NK-92 (cell line): ENCODE measurements around the gene CAMK2B.

Experiments
- DNase-seq: peaks from one replicate; lab custom pipeline; 2025; ENCODE audit not compliant: unreplicated experiment; lab: John Stamatoyannopoulos, UW

Gene CAMK2B

DNA sequence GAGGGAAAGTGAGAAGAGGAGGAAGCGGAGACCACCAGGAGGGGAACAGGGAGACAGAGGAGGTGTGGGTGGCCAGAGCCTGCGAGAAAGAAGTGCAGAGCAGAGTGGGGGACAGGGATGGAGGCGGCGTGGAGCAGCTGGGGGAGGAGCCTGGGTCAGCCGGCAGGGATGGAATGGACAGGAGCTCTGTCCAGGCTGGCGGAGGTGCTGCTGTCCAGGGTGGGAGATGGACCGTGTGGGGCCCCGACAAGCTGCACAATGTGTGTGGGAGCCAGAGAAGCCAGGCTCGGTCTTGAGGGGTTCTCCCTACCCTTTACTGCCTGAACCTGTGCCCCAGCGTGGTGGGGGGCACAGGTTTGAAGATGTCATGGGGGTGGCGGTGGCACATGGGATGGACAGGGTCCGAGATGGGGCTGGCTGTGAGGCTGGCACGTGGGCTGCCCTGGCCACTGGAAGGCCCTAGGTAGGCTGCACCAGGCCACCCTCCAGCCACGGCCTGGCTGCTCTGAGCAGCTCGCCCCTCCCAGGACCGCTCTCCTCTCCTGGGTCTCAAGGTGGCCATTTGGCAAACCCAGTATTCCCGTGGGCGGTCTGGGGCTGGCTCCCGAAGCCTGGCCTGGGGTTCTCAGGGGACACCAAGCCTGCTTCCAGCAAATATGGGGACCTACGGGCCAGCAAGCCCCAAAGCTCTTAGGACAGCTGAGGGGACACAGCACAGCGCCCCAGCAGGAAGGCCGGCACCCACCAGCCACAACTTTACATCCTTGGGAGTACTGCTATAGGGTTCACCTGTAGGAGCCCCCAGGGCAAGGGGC lies 92.3 kb downstream of the CAMK2B start:
- DNase-seq, result no peak

DNA sequence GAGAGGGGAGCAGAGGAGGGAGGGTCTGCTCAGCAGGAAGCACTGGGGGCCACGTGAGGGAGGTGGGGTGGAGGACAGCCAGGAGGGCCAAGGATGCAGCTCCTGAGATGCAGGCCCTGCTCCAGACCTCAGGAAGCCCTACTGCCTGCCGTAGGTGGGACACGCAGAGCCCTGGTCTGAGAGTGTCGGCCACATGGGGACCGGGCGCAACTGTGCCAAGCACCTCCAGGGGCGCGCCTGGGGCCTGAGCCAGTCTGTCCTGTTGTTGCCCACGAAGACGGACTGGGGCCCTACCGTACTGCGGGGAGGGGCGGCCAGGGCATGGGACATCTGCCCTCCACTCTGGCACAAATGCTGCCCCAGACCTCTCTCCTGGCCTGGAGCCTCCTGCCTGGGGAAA lies 93.0 kb downstream of the CAMK2B start:
- no peak for DNase-seq

DNA sequence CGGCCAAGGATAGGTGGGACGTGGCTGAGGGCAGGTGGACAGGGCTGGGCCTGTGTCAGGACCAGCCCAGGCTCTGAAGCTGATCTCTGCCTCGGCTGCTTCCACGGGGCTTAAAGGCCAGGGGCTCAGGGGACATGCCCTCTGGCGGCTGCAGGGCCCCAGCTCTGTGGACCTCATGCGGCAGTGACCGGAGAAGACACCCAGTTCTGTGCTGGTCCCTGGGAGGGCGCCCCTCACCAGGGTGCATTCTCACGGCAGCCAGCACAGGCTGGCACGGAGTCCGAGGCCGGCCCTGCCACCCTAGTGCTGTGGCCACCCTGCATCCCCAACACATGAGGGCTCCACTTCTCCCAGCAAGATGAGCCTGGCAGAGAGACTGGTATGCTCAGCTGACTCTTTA lies 94.3 kb downstream of the CAMK2B start:
- DNase-seq, result no peak

DNA sequence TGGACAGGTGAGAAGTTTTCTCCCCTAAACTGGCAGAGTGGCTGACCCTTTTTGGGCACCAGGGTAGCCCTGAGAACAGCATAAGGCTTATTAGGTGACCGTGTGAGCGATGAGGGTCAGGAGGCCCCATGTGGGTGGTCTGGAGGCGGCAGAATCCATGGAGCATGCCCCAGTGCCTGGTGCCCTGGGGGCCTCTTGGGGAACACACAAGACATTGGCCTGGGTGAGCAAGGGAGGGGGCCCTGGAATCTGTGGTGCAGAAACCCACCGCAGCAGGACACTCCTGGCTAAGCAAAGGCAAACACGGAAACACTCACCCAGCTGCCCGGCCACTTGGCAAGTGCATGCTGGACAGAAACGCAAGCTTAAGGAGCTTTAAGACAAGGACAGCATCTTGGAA lies 95.1 kb downstream of the CAMK2B start:
- DNase-seq, result no peak

DNA sequence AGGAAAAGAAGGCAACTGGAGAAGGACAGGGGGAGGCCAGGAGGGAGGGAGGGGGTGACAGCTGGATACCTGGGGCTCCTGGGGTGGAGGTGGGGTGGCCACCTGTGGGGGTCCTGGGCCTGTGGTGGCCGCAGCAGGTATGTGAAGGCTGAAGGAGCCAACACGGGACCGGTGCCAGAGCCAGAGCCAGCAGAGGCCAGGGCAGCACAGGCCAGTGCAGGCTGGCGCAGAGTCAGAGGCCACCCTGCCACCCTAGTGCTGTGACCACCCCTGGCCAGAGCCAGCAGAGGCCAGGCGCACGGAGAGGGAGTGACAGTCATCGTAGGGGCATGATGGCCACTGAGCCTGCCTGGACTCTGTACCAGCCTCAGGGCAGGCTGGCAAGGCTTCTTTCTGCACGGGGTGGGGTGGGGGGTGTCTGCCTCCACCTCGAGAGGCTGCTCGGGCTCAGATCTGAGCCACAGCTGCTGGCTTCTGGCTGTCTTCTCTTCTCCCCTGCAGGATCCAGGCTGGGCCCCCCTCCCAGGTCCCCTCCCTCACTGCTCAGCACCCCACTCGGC lies 95.8 kb downstream of the CAMK2B start:
- no peak for DNase-seq

DNA sequence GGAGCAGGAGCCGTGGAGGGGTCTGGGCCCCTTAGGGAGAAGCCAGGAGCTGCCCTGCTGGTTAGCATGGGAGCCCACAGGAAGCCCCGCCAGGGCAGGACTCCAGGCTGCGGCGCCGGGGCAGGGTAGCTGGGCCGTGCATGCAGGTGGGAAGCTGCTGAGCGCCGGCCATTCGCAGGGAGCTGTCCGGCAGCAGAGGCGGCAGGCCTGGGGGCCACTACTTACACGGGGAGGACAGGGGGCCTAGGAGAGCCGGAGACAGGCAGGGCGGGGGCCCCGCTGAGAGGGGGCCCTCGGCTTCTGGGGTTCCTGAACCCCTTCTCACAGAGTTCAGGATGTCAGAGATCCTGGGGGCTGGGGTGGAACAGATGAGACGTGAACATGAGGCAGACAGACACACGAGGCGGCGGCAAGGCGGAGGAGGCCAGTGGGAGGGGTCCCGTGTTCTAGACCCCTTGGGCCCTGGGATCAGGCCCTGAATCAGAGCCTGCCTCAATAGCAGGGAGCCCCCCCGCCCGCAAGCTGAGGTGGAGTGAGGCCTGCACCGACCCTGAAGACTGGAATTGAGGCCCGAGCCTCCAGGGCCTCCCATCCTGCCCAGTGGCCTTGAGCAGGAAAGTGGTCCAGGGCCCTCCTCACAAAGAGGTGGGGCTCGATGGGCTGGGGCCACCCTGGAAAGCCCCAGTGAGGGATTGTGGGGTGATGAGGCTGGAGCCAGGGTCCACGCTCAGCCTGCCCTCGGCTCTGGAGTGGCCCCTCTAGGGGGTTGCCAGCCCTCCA lies 96.6 kb downstream of the CAMK2B start:
- DNase-seq, result no peak

DNA sequence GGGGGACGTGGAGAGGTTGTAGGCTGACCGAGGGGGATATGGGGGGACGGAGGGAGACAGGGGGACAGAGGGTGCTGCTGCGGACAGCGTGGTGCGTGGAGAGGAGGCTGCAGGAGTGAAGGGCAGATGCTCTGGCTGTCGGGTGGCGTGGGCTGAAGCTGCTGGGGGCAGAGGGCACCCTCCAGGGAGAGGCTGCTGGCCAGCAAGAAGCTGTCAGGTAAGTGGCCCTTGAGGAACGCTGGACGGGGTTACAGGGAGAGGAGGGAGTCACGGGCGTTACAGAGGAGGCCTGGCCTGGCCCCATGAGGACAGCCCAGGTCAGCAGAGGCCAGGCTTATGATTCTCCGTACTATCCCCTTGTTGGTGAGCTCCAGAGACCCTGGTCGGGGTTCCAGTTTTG lies 97.5 kb downstream of the CAMK2B start:
- no peak for DNase-seq

DNA sequence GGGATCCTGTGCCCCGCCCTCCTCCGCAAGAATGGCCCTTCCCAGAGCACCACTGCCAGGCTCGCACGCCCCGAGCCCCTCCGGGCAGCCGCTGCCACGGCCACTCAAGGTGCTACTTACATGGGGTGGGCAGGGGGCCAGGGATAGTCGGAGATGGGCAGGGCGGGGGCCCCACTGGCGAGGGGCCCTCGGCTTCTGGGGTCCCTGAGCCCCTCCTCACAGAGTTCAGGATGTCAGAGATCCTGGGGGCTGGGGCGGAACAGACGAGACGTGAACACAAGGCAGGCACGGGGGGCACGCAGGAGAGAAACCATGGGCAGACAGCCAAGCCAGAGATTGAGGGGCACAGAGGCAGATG lies 99.0 kb downstream of the CAMK2B start:
- no peak for DNase-seq

DNA sequence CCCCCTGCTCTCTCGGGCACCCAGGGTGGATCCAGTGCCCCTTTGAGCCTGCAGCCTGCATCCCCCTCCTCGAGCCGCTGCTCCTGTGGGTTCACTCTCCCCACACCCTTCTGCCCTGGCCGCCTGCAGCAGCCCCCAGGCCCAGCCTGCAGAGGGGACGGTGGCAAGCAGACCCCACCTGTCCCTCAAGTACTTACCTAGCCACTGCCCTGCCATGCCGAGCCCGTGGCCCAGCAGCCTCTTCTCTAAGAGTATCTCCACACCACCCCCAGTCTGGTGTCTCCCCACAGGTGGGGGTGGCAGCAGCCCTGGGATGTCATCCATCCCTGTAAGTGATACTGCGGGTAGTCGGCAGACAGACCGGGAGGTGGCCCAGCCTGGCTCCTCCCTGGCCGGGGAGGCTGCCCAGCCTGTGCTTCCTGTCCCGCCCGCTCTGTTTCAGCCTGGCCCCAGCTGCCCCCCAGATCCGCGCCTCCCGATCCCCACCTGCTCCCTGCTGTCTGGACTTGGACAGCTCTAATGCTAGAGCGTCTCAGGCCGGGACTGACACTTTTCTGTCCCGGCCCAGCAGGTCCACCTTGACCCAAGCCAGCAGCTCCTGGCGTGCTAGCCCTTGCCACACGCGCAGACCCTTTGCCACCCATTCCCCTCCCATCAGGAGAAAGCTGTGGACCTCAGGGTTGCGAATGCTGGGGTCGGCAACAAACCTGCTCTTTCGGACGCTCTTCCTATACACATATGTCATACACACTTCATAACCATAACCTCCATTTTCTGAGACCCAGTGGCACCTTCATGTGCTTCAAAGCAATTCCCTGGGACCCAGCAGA lies 99.6 kb downstream of the CAMK2B start:
- no peak for DNase-seq

DNA sequence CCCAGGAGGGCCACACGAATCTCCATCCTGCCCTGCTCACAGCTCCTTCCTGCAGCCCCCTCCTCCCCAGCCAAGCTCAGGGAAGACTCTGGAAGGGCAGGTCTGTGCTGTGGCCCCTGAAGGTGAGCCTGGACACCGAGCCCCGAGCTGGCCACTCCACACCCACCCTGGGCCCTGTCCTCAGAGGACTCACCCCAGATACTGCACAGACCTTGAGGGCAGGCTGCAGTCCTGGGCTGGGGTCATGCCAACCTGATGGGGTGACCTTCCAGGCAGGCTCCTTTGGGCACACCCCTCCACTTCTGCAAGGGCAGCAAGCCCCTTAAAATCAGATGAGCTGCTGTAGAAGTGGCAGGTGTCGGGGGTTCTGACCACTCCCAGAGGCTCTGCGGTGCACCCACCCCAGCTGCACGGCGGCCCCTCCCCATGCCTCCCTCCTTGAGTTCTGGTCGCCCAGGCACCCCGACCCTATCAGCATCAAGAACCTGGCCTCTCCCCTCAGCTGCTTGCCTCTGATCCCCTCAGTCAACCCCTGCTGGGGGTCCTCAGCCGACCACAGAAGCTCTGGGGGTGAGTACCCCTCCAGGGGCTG lies 100.3 kb downstream of the CAMK2B start:
- no peak for DNase-seq

DNA sequence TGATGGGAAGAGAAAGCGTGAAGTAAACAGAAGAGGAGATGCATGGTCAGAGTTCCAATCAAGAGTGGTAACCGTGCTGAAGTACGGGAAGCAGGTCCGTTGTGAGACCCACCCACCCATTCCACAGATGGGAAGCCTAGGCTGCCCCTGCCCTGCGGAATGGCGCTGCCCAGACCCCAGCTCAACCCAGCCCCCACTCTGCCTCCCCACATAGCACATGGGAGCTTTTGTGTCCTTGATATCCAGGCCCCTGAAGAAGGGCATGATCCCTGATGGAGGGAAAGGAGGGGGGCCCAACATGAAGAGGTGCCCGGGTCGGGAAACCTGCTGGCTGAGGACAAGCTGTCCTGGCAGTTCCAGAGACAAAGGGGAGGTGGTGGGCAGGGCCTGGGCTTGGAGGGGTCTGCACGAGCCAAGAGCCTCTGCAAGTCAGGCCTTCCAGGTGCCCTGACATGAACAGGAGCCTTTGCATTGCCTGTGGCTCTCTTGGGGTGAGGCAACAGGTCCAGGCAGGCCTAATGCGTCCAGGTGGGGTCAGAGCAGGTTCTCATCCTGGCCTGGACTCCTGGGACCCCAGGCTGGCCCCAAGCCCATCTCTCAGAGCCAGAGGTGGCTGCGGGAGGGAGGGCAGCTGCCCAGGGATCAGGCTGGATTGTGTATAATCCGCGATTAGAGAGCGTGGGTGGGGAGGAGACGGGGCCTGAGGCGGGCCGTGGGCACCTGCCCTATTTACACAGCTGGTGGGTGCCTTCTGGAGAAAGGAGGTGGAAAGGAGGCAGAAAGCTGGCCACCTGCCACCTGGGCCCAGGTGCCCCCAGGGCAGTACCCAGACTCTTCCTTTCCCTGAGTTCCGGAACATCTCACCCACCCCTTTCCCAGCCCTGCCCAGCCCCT lies 101.1 kb downstream of the CAMK2B start:
- no peak for DNase-seq

DNA sequence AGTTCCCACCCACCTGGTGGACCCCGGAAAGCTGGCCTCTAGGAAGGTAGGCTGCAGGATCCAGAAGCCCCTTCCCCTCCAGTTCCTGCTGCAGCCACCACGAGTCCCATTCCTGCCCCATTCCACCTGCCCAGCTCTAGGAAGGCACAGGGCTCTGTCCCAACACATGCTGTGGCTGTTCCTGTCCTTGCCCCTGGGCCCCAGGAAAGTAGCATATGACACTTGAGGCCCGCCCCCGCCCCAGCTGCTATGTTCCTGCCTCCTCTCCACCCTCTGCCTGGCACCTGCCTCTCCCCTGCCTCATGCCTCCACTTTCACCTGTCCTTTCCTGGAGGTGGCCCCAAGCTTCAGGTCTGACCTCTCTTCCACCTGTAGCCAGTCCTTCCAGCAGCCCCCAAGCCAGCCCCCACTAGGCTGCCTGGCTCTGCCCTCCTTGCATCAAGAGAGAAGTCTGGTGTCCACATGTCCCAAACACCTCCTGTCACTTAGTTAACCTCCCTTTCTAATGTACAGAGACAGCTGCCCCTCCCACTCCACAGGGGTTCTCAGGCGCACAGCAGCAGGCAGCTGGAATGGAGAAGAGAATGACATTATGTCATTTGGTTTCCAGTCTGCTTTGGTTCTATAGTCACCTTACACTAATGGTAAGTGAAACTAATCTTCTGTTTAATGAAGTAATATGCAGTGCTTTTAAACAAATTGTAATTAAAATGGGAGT lies 101.9 kb downstream of the CAMK2B start:
- DNase-seq, result no peak

DNA sequence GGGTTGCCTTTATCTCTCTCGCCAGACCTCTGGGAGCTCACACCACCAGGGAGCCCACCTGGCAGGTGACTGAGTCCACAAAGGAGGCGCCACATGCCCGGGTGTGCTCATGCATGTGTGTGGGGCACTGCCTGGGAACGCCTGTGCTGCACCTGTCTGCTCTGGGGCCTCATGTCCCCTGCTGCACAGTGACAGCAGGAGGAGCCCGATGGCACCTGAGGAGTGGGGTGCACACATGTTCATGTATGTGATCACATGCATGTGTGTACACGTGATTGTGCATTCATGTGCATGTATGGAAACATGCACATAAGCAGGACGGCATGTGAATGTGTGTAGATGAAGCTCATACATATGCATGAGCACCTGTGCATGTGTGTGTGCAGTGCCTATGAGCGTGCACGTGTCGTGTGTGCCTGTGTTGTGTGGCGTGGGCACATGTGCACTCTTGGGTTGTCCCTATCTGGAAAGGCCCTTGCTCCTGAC lies 102.6 kb downstream of the CAMK2B start:
- no peak for DNase-seq

DNA sequence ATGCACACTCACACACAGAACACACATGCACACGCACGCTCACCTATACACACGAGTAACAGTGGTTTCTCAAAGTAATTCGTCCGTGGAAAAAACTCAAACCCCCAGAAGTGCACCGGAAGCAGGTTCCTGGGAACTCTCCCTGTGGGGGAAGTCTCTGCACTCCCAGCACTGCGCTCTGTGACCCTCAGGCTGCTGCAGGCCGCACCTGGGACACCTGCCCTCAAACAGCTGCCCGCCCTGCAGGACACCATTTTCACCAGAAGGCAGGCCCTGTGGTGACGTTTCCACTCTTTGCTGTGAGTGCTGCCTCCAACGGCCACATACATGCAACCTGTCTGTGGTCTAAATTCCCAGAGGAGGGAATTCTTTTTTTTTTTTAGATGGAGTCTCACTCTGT lies 103.3 kb downstream of the CAMK2B start:
- DNase-seq, result no peak

DNA sequence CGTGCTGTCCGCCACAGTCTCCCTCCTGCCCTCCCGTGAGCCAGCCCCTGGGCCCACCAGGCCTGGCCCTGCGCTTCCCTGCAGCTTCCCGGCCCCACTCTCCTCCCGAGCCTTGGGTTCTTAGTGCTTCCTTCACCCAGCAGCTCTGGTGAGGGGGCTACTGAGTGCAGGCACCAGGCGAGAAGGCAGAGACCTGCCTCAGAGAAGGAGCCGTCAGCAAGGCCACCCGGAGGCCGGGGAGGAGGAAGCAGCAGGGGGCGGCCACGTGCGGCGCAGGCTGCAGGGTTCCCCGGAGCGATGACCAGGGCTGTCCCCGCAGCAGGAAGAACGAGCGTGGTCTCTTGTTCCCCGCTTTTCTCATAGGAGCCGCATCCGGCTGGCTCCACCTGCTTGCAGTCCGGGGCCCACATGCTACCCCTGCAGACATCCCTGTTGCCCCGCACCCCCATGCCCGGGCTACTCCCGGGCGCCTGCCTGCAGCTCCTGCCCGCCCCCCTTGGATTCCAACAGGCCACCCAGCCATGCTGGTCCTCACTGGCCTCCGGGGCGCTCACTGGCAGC lies 104.1 kb downstream of the CAMK2B start:
- DNase-seq, result no peak

DNA sequence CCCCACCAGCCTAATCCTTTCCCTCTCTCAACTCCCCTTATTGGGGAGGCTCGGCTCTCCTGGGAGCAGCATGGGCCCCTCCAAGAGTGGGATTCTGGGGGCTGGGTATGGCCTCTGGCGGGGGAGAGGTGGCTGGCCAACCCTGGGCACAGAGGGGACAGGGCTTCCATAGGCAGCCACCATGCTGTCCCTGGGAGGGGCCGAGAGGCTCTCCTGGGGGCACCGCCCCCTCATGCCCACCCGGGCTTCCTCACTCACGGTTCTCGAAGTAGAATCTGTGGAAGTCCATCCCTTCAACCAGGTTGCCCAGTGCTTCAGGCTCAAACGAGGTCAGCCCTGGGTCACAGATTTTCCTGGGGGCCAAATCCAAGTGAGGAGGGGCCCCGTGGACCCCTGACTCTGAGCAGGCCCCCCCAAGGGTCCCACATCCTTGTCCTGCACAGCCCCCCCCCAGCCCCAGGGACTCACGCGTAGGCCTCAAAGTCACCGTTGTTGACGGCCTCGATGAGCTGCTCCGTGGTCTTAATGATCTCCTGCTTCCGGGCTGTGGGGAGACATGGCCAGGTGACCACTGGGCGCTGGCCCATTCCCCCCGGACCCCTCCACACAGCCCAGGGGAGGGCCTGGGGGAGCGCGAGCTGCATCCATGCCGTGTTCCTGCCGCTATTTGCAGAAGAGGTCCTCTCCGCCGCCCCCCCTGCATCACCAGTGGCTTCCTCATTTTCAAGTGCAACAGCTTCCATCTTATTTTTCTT lies 104.9 kb downstream of the CAMK2B start:
- DNase-seq, result no peak

DNA sequence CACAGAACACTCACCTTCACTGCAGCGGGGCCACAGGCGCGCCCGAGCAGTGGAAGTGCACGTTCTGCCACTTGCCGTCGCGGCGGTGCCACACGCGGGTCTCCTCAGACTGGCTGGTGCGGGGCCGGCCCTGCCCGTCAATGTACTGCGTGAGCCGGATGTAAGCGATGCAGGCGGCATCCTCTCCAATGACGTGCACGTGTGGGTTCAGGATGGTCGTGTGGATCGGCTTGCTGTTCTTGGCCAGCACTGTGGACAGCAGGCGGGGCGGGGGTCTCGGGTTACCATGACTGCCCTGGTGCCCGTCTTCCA lies 105.4 kb downstream of the CAMK2B start:
- no peak for DNase-seq

DNA sequence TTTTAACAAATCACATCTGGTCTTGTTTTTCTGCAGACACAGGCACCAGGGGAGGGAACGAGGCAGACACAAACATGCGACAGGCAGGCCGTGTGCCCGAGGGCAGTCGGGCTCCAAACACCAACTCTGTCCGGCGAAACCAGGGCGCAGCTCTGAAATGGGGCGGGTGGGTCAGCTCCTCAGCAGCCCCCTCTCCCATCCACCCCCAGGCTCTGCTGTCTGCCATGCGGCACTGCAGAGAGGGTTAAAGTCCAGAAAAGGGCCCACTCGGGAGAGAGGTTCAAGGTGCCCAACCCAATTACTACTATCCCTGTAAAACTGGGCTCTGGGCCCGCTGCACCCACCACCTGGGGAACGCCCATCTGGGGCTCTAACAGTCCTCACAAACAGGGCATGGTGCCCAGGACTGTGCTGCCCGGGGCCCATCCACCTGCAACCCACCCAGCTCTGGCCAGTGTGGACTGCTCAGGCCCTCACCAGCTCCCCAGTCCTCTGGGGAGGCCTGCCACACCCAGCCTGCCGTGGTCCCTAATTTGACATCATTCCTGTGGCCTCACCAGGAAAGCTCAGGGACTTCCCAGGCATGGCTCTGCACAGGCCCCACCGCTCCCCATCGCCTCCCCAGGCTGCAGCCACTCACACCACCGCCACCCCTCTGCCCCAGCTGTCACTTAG lies 105.9 kb downstream of the CAMK2B start:
- no peak for DNase-seq
